Measurements from ENCODE around the gene ATG2A. TPM values are rescaled to one million over a fixed set of nuclear protein-coding genes. Genes with fewer than 3 reads are reported as not detected.

Gene ATG2A
- polyA plus RNA-seq, 10 donors = 8.1 to 13.5 (median 11.1) TPM

- DNase-seq = no peak
Observed at GRCh38 chr11:64885367-64886286, 31.4 kb downstream of the ATG2A start.

GRCh38 chr11:64884019-64884418, 33.0 kb downstream of the ATG2A start:
- DNase-seq = no peak

GRCh38 chr11:64883575-64883974, 33.4 kb downstream of the ATG2A start:
- DNase-seq = no peak

- no peak for DNase-seq
Observed at GRCh38 chr11:64882243-64882642, 34.8 kb downstream of the ATG2A start.

- DNase-seq = no peak
Observed at GRCh38 chr11:64881476-64881875, 35.5 kb downstream of the ATG2A start.

GRCh38 chr11:64880240-64881001, 36.6 kb downstream of the ATG2A start:
- no peak for DNase-seq

- no peak for DNase-seq
Observed at GRCh38 chr11:64879244-64879900, 37.6 kb downstream of the ATG2A start.

GRCh38 chr11:64878494-64879243, 38.3 kb downstream of the ATG2A start, which contains the start of gene EHD1:
Gene EHD1 (minus strand): TSS chr11:64878621. CDS start chr11:64878464, 157 bp downstream.
- peak; percentile 98 to 99 (median 99) for DNase-seq

GRCh38 chr11:64878223-64878493, 38.9 kb downstream of the ATG2A start:
- no peak for DNase-seq

GRCh38 chr11:64877390-64878222, 39.4 kb downstream of the ATG2A start:
- DNase-seq = peak in 1 of 3 donors; percentile 52

GRCh38 chr11:64876835-64877341, 40.1 kb downstream of the ATG2A start:
- DNase-seq = peak in 1 of 3 donors; percentile 46

- no peak for DNase-seq
Observed at GRCh38 chr11:64876229-64876750, 40.7 kb downstream of the ATG2A start.

- no peak for DNase-seq
Observed at GRCh38 chr11:64875369-64876228, 41.4 kb downstream of the ATG2A start.

GRCh38 chr11:64874308-64875240, 42.4 kb downstream of the ATG2A start:
- DNase-seq = no peak

- no peak for DNase-seq
Observed at GRCh38 chr11:64872790-64873488, 44.1 kb downstream of the ATG2A start.

- no peak for DNase-seq
Observed at GRCh38 chr11:64871492-64871891, 45.5 kb downstream of the ATG2A start.

GRCh38 chr11:64870893-64871466, 46.0 kb downstream of the ATG2A start:
- no peak for DNase-seq

All from muscle of back (tissue), 11 donors.